Measurements from ENCODE around the gene SLC49A3. TPM values are rescaled to one million over a fixed set of nuclear protein-coding genes. Genes with fewer than 3 reads are reported as not detected.
A peak's percentile ranks its signal among the peaks of the same experiment; 100 is the strongest.

The SLC49A3 gene
- total and polyA plus RNA-seq, 2 experiments from 2014 or later: 12.2 to 12.8 TPM

GRCh38 chr4:705278-706082, 16.5 kb upstream of the SLC49A3 start, which contains the start of gene PCGF3:
TSS of gene PCGF3 (plus strand) at chr4:705832. CDS start at chr4:733681, 27,849 bp downstream.
- Histone ChIP-seq H3K36me3 (replicated peaks; ENCODE audit: insufficient read depth, low read depth) (no peaks in the 10 kb centered on the region), H3K27ac (peak within 1 kb of the TSS; percentile 61), H3K4me2 (peak within 1 kb of the TSS; percentile 96), H3K9me3 (ENCODE audit: low read depth) (no peaks in the 10 kb centered on the region), H3K27me3 (no peaks in the 10 kb centered on the region), H3K4me1 (ENCODE audit: insufficient read depth) (peaks cover 18% of the 10 kb centered on the region), H3K79me2 (peaks cover 48% of the 10 kb centered on the region), H2AFZ (peak within 1 kb of the TSS; percentile 60), H3K4me3 (peak within 1 kb of the TSS; percentile 98), H3K9me2 (replicated peaks; ENCODE audit: insufficient read depth) (no peaks in the 10 kb centered on the region), H4K20me1 (ENCODE audit: insufficient read depth, poor library complexity, severe bottlenecking) (peaks cover 34% of the 10 kb centered on the region)
- peak; percentile 99 for DNase-seq (ENCODE audit: low spot score)
- 14% methylated on average over 19 of the region's 82 CpGs for WGBS (ENCODE audit: low lambda C conversion rate, missing lambda C conversion rate)
- TF ChIP-seq EZH2 (IDR thresholded peaks at IDR 0.05; ENCODE audit: borderline replicate concordance) (no peak), EZH2phosphoT487 (IDR thresholded peaks at IDR 0.05; ENCODE audit: low read depth, severe bottlenecking, unreplicated experiment) (no peak), CTCF (IDR thresholded peaks at IDR 0.05; ENCODE audit: poor library complexity) (no peak)

- WGBS (ENCODE audit: low lambda C conversion rate, missing lambda C conversion rate): 100% methylated on average over 1 of the region's 1 CpG
- Histone ChIP-seq H3K4me2 (peak overlapping the region; percentile 78), H3K36me3 (replicated peaks; ENCODE audit: insufficient read depth, low read depth) (no peaks in the 10 kb centered on the region), H3K9me2 (replicated peaks; ENCODE audit: insufficient read depth) (no peaks in the 10 kb centered on the region), H3K79me2 (peaks cover 43% of the 10 kb centered on the region), H3K4me3 (no peak overlapping the region), H3K4me1 (ENCODE audit: insufficient read depth) (peaks cover 18% of the 10 kb centered on the region), H3K27me3 (no peaks in the 10 kb centered on the region), H3K9me3 (ENCODE audit: low read depth) (no peaks in the 10 kb centered on the region), H4K20me1 (ENCODE audit: insufficient read depth, poor library complexity, severe bottlenecking) (peaks cover 29% of the 10 kb centered on the region), H2AFZ (no peak overlapping the region), H3K27ac (no peak overlapping the region)
- TF ChIP-seq EZH2phosphoT487 (IDR thresholded peaks at IDR 0.05; ENCODE audit: low read depth, severe bottlenecking, unreplicated experiment) (no peak), CTCF (IDR thresholded peaks at IDR 0.05; ENCODE audit: poor library complexity) (no peak), EZH2 (IDR thresholded peaks at IDR 0.05; ENCODE audit: borderline replicate concordance) (no peak)
- DNase-seq (ENCODE audit: low spot score): no peak
These were observed 16.0 kb upstream of the SLC49A3 start for GRCh38 chr4:704971-705277.

GRCh38 chr4:704198-704891, 15.4 kb upstream of the SLC49A3 start:
- DNase-seq (ENCODE audit: low spot score): no peak
- no peaks in the 10 kb centered on the region for H3K9me2 ChIP-seq (replicated peaks; ENCODE audit: insufficient read depth)
- no peaks in the 10 kb centered on the region for H3K36me3 ChIP-seq (replicated peaks; ENCODE audit: insufficient read depth, low read depth)
- WGBS (ENCODE audit: low lambda C conversion rate, missing lambda C conversion rate): 94% methylated on average over 31 of the region's 46 CpGs
- H3K9me3 ChIP-seq (ENCODE audit: low read depth): no peaks in the 10 kb centered on the region
- H3K79me2 ChIP-seq: peaks cover 37% of the 10 kb centered on the region
- peaks cover 18% of the 10 kb centered on the region for H3K4me1 ChIP-seq (ENCODE audit: insufficient read depth)
- no peak for TF ChIP-seq CTCF (IDR thresholded peaks at IDR 0.05; ENCODE audit: poor library complexity)
- TF ChIP-seq EZH2phosphoT487 (IDR thresholded peaks at IDR 0.05; ENCODE audit: low read depth, severe bottlenecking, unreplicated experiment): no peak
- no peak overlapping the region for H3K4me3 ChIP-seq
- H3K4me2 ChIP-seq: no peak overlapping the region
- peaks cover 24% of the 10 kb centered on the region for H4K20me1 ChIP-seq (ENCODE audit: insufficient read depth, poor library complexity, severe bottlenecking)
- H3K27ac ChIP-seq: no peak overlapping the region
- no peak overlapping the region for H2AFZ ChIP-seq
- no peaks in the 10 kb centered on the region for H3K27me3 ChIP-seq
